Measurements from ENCODE around the gene SSC5D.

DNA sequence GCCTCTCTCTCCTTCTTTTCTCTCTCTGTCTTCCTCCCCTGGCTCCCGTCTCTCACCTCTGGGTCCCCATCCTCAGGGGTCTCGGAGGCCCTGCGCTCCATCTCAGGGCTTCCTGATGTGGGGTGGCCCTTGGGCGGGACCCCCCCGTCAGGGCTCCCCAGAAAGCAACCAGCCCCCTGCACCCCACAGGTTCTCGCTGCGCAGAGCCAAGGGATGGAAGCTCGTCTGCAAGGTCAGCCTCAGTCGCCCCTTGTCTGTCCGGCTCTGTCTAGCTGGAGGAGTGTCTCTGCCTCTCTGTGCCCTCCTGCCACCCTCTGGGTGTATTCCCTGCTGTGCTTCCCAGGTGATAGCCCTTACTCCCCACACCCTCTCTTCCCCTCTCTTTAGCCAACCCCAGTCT lies 57.2 kb downstream of the SSC5D start, which contains the start of gene SBK3:
- TF ChIP-seq, protein P1, sequence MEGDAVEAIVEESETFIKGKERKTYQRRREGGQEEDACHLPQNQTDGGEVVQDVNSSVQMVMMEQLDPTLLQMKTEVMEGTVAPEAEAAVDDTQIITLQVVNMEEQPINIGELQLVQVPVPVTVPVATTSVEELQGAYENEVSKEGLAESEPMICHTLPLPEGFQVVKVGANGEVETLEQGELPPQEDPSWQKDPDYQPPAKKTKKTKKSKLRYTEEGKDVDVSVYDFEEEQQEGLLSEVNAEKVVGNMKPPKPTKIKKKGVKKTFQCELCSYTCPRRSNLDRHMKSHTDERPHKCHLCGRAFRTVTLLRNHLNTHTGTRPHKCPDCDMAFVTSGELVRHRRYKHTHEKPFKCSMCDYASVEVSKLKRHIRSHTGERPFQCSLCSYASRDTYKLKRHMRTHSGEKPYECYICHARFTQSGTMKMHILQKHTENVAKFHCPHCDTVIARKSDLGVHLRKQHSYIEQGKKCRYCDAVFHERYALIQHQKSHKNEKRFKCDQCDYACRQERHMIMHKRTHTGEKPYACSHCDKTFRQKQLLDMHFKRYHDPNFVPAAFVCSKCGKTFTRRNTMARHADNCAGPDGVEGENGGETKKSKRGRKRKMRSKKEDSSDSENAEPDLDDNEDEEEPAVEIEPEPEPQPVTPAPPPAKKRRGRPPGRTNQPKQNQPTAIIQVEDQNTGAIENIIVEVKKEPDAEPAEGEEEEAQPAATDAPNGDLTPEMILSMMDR (IDR thresholded peaks at IDR 0.05): no peak
- TF ChIP-seq POLR2A (IDR thresholded peaks at IDR 0.05): no peak
